Superior temporal gyrus (tissue), 1 donor: ENCODE results near the gene IDH3A.

Experiments
- DNase-seq: peaks from one replicate; pipeline ENCODE4 v3.0.0-alpha.2; 2016; ENCODE audit errors: extremely low spot score

Gene IDH3A

DNA sequence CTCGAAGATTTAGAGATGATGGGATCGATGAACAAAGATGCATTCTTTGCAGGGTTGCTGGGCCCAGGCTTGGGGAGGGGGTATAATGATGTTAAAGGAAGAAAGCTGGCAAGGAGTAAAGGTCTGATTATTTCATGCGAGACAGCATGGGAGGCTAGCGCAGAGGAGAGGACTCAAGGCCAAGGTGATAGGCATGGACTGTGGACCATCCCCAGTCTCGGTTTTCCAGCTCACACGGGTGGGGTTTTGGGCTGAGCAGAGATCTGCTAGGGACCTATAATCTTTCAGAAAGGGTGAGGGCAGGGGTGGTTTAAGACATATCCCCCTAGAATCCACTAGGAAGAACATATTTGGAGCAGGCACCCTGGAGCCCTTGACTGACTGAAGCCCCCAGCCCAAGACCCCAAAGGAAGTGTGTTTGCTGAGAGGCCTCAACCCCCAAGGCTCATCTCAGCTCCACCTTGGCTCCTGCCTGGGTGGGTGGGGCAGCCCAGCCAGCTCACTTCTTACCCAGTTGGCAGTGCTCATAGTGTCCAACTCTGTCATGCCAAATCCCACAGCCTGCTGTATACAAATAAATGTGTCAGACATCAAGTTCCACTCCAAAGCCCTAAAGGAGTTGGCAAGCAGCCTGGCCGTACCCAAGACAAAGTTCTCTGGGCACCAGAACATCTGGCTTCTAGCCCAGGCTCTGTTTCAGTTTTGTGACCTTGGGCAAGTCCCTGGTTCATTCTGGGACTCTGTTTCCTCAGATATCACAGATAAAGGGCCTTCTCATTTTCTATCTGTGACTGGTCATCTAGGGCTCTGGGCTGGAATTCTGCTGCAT, 67.3 kb downstream of the IDH3A start:
- peak; percentile 51 for DNase-seq

DNA sequence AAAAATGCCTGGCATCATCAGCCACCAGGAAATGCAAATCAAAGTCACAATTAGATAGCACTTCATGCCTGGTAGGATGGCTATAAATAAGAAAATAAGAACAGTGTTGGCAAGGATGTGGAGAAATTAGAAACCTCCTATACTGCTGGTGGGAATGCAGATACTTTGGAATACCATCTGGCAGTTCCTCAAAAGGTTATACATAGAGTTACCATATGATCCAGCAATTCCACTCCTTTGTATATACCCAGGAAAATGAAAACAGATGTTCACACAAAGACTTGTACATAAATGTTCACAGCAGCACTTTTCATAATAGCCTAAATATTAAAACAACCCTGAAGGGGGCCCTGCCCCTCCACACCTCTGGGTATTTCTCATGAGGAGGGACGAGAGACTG, 71.6 kb downstream of the IDH3A start:
- no peak for DNase-seq
